Measurements from ENCODE around the gene GABBR1. TPM values are rescaled to one million over a fixed set of nuclear protein-coding genes. Genes with fewer than 3 reads are reported as not detected.

The GABBR1 gene
- total RNA-seq, 2 donors from 2014 or later: 16.4 to 32.0 TPM

- no peak for DNase-seq (ENCODE audit: low spot score)
- Histone ChIP-seq H3K27me3 (no peaks in the 10 kb centered on the region), H3K27ac (no peak overlapping the region), H3K9me3 (no peaks in the 10 kb centered on the region), H3K4me3 (no peak overlapping the region), H3K4me1 (no peaks in the 10 kb centered on the region), H3K36me3 (no peaks in the 10 kb centered on the region)
- TF ChIP-seq CTCF (IDR thresholded peaks at IDR 0.05): no peak
Measured at GRCh38 chr6:29567991-29568390, 65.0 kb downstream of the GABBR1 start.

DNA sequence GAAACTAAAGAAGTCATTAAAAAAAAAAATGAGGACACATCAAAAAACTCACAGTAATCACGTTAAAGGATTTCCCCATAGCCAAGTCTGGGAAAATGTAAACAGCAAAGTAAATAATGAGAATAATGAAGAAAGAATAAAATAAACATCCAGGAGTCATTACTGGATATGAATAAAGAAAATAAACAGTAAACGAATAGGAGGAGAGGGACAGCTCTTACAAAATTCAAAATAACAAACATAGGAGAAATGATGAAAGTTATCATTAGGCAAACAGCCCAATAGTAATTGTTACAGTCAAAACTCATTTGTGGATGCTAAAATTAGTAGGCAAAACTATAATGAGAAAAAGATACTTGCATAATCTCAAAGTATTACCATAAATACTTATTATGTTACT, 65.4 kb downstream of the GABBR1 start:
- no peak overlapping the region for H3K27ac ChIP-seq
- no peak for TF ChIP-seq CTCF (IDR thresholded peaks at IDR 0.05)
- H3K36me3 ChIP-seq: no peaks in the 10 kb centered on the region
- H3K4me3 ChIP-seq: no peak overlapping the region
- H3K27me3 ChIP-seq: no peaks in the 10 kb centered on the region
- H3K4me1 ChIP-seq: no peaks in the 10 kb centered on the region
- DNase-seq (ENCODE audit: low spot score): no peak
- H3K9me3 ChIP-seq: no peaks in the 10 kb centered on the region

- Histone ChIP-seq H3K4me1 (no peaks in the 10 kb centered on the region), H3K4me3 (no peak overlapping the region), H3K9me3 (no peaks in the 10 kb centered on the region), H3K36me3 (no peaks in the 10 kb centered on the region), H3K27me3 (no peaks in the 10 kb centered on the region), H3K27ac (no peak overlapping the region)
- no peak for TF ChIP-seq CTCF (IDR thresholded peaks at IDR 0.05)
- no peak for DNase-seq (ENCODE audit: low spot score)
Measured at GRCh38 chr6:29566856-29567255, 66.1 kb downstream of the GABBR1 start.

DNA sequence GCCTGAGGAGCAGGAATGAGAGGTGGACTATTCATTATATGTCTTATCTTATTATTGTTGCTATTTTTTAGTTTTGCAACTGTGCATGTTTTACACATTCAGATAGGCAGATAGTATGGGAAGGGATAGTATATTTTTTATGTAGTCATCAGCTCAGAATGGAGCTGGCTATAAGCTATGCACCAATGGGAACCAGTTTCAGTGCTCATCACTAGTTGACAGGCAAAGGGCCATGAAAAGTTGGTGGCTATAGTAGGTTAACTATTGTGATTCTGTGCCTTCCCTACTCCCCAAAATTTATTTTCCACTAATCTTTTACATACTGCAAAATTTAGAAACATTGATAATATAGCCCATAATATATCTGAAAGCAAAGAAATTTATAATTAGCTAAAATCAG, 68.1 kb downstream of the GABBR1 start:
- no peaks in the 10 kb centered on the region for H3K27me3 ChIP-seq
- no peak overlapping the region for H3K27ac ChIP-seq
- no peak for DNase-seq (ENCODE audit: low spot score)
- no peak overlapping the region for H3K4me3 ChIP-seq
- no peaks in the 10 kb centered on the region for H3K36me3 ChIP-seq
- H3K4me1 ChIP-seq: no peaks in the 10 kb centered on the region
- TF ChIP-seq CTCF (IDR thresholded peaks at IDR 0.05): no peak
- no peaks in the 10 kb centered on the region for H3K9me3 ChIP-seq

DNA sequence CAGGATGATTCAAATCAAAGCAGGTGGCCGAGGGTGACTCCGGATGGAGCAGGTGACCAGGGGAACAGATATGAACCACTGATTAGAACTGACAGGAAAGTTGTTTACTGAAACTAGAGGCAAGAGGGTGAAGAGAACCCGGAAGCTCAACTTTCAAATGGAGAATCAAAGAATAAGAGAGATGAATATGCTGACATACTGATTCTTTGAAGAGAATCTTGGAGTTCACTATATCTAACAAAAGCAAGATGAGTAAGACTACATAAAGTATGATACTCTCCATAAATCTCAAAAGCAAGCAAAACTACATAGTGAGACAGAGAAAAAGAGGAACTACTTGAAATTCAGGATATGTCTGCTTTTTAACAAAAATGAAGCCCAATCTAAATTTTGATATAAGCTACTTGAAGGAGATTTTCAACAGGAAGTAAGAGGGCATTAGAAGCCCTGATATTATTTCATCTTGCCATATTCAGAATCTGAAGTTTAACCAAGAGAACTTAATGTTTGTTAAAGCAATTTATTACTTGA, 69.5 kb downstream of the GABBR1 start:
- Histone ChIP-seq H3K4me3 (no peak overlapping the region), H3K4me1 (no peaks in the 10 kb centered on the region), H3K9me3 (no peaks in the 10 kb centered on the region), H3K27me3 (no peaks in the 10 kb centered on the region), H3K36me3 (no peaks in the 10 kb centered on the region), H3K27ac (no peak overlapping the region)
- TF ChIP-seq CTCF (IDR thresholded peaks at IDR 0.05): no peak
- DNase-seq (ENCODE audit: low spot score): no peak

DNA sequence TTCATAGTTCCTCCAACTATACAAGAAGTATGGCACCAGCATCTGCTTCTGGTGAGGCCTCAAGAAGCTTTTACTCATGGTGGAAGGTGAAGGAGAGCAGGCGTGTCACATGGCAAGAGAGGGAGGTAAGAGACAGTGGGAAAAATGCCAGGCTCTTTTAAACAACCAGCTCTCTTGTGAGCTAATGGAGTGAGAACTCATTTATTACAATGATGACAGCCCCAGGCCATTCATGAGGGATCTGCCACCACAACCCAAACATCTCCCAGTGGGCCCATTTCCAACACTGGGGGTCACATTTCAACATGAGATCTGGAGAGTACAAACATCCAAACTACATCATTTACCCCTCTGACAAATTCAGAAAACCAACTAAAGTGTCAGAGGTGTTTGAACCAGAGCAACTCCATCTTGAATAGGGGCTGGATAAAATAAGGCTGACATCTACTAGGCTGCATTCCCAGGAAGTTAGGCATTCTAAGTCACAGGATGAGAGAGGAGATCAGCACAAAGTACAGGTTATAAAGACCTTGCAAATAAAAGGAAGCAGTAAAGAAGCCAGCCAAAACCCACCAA, 71.3 kb downstream of the GABBR1 start:
- Histone ChIP-seq H3K27ac (no peak overlapping the region), H3K27me3 (no peaks in the 10 kb centered on the region), H3K9me3 (no peaks in the 10 kb centered on the region), H3K4me1 (no peaks in the 10 kb centered on the region), H3K4me3 (no peak overlapping the region), H3K36me3 (no peaks in the 10 kb centered on the region)
- no peak for TF ChIP-seq CTCF (IDR thresholded peaks at IDR 0.05)
- DNase-seq (ENCODE audit: low spot score): no peak

Data from right atrium auricular region (tissue), 2 donors.